GM18511 (cell line): Measurements from ENCODE around the gene KLHDC8A.

ENCODE experiments used
- ATAC-seq: cut with Tn5 transposase; IDR thresholded peaks from one replicate; pipeline ENCODE4 v1.9.1; 2021; ENCODE audit warnings: mild to moderate bottlenecking, moderate library complexity; ENCODE audit not compliant: unreplicated experiment

The KLHDC8A gene

DNA sequence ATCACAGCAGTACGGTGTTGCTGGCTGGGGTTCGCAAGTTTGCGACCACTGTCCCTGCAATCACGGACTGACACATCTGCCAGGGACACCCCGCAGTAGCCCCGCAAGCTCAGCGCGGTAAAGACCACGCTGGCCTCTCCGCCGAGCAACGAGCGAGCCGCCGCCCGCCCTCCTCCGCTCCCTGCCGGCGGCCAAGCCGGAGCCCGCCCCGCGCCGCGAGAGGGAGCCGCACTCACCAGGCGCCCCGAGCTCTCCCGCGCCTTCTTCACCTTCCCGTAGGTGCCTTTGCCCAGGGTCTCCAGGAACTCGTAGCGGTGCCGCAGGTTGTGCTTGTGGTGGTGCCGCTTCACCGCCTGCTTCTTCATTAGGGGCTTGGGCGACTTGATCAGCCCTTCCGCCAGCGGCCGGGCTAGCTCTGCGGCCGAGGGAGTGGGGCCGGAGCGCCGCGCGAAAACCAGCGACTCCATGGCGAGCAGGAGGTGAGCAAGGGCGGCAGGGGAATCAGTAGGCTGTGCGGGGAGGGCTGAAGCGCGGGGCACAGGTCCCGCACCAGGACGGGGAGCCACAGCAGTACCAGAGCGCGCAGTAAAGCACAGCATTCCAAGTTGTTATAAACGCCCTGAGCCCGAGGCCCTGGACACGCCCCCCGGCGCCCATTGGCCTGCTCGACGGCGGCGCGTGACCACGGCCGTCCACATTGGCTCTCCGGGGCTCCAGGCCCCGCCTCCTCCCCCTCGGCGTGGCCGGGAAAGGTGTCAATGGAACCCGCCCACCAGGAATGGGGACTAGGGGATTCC is 35.4 kb downstream of the KLHDC8A start, which contains the start of gene NUAK2:
TSS of gene NUAK2 (minus strand) at position 584 of the 797 bp plus-strand sequence. CDS start at position 467, 117 bp downstream.
- ATAC-seq, result no peak

DNA sequence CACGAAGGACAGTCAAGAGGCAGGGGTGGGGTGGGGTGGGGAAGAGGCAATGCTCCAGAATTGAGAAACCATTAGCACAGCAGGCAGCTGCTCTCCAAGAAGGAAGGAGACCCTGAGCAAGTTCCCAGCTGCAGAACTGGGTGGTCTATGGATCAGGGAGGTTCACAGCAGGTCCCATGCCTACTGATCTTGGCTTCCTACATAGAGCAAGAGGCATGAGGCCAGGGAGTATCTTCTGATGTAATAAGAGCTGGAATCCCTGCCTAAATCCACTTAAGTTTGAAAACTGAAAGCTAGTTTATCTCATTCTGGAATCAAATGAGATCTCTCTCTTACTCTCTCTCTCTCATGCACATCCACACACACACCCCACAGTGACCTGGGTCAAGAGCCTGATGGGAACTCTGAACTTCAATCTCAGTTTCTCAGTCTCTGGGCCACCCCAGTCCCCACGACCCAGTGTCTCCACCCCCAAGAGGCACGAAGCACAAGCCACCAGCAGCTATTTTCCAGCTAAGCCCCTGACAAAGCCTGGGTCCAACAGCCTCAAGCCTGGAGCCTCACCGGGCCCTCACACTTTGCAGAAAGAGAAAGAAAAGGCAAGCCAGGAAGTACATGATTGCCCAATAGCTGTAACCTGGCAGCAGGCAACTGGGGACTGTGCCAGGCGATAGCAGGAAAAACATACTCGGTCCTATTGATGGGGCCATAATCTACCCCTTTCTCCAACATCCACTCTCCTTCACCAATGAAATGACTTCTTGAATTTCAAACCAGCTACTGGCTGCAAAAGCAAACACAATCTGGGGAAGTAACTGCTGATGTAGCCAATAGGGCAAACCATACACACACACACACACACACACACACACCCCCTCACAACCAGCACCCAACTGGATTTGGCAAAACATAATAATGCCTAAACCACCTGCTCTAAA is 37.4 kb downstream of the KLHDC8A start:
- ATAC-seq, result no peak

DNA sequence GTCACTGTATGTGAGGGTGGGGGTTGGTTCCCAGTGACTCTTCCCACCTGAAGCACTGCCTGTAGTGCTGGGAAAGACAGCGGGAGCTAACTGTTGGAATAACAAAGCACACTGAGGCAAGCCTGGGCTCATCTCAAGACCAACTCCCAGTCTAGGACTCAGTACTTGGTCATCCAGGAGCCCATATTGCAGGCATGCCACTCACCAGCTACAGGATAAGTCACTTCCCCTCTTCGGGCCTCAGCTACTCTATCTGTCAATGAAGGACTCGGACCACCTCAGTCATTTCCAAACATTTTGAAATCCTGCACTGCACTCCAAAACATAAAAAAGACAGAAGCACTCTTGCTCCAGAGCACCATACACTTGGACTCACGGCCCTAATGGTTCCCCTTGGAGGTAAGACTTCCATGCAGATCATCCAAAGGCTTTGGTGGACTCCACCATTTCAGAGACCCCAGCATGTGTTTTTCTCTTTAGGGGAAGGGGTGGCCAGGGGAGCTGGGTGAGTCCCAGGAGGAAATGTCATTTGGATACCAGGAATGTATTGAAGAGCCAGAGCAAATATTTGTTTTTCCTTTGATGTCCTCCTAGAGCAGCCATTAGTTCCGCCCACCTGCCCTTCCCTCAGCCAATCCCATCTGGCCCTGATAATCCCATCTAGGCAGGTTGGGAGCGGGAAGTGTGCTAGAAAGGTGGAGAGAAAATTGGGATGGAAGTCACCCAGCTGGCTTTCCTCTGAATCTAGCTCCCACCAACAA is 38.3 kb downstream of the KLHDC8A start:
- ATAC-seq, result no peak

GRCh38 chr1:205317311-205317917 is 39.3 kb downstream of the KLHDC8A start:
- no peak for ATAC-seq

DNA sequence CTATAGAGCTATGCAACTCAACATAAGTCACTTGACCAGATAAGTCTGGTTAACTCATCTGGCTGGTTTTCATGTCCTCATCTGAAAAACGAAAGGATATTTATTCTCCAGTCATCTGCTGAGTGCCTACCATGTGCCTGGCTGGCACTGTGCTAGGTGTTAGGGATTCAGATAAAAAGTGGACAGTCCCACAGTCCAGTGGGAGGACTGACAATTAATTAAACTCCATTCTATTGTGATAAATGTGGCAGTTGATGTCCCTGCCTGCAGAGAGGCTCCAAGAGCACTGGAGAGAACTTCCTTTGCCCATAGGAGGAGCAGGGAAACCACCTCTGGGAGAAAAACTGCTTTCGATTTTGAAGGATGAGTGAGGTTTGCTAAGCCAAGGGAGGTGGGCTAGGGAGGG is 40.6 kb downstream of the KLHDC8A start:
- no peak for ATAC-seq

- ATAC-seq, result no peak
Observed at GRCh38 chr1:205315008-205315618, 41.6 kb downstream of the KLHDC8A start.

GRCh38 chr1:205313563-205314308 is 43.0 kb downstream of the KLHDC8A start:
- no peak for ATAC-seq

DNA sequence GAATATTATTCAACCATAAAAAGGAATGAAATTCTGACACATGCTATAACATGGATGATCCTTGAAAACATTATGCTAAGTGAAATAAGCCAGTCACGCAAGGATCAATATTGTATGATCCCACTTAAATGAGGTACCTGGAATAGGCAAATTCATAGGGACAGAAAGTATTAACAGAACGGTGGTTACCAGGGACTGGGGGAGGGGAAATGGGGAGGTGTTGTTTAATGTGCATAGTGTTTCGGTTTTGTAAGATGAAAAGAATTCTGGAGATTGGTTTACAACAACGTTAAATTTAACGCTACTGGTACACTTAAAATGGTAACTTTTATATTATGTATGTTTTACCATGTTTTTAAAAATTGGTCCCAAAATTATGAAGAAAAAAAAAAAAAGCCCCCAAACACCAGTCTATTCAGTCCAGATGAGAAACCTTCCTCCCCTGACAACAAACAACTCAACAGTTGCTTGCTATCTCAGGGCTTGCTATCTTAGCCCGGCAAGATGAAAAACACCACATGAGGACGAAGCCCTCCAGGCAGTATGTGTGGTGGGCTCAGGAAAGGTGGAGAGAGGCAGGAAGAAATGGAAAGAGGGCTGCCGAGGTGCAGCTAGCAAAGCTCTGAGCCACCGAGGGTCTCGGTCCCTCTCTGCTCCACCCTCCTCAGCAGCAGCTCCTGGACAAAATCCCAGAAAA is 43.7 kb downstream of the KLHDC8A start:
- ATAC-seq, result no peak

DNA sequence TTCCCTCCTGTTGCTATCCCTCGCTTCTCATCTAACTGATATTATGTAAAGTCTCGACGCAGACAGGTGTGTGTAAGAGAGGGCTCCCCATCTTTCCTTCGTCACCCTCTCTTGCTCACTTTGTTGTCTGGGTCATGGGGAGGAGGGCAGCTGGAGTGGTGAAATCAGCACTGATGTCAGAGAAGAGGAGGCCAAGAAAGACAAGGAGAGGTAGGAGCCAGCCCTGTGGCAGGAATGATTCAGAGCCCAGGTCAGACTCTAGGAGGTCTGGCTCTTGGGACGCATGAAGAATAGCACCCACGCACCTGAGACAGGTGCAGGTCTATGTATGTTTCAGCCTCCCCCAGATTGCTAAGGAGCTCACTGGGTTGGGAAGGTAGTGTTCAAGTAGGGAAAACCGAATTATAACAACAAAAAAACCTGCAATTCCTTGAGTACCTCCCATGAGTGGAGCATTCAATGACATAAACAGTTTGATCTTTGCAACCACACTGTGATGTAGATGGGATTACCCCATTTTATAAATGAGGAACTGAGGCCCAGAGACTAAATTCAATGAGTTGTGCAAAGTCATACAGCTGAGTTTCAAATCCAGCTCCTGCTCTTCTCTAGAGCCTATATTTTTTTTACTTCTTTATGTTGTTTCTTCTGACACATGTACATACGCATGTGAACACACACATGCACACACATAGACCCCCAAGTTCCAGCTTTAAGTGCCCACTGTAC is 45.6 kb downstream of the KLHDC8A start:
- no peak for ATAC-seq

GRCh38 chr1:205309741-205310140 is 47.0 kb downstream of the KLHDC8A start:
- no peak for ATAC-seq

DNA sequence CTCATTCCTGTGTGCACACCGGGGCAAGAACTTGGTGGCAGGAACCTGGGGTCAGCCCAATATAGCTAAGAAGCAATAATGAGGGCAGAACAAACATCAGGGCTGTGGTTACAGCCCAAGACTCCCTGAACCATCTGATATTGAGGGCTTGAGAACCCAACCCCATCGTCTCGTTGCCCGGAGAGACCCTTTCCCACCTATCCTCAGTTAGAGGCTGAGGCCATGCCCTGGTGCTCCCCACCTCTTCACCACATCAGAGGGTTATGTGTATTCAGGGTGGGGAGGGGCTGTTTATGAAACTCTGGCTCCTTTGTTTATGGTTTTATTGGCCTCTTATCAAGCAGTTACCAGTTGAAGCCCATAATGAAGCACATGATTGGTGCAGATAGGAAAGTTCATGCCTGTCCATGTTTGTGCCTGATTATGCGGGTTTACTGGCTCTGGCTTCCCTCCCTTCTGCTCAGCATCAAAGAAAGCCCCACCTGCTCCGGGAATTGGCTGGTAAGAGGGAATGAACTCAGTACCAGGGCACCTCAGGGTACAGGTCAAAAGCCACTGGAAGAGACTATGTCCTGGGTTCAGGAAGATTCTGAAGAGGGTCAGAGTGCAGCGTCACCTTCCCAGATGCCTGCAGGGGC is 49.7 kb downstream of the KLHDC8A start:
- no peak for ATAC-seq

DNA sequence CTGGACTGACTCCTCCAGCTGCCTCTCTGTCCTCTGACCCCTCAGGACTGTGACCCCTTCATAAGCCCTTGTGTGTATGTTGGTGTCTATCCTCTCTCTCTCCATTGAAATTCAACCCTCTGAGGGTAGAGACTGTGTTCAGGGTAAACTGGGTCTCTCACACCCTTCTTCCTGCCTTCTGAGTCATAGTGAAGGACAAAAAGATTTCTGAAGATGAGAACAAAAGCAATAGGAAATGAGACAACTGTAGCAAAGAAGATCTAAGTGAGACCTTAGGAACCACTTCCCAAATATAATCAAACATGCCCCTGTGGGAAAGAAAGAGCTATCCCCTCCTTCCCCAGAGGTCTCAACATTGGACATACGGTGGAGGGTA is 52.0 kb downstream of the KLHDC8A start:
- no peak for ATAC-seq

DNA sequence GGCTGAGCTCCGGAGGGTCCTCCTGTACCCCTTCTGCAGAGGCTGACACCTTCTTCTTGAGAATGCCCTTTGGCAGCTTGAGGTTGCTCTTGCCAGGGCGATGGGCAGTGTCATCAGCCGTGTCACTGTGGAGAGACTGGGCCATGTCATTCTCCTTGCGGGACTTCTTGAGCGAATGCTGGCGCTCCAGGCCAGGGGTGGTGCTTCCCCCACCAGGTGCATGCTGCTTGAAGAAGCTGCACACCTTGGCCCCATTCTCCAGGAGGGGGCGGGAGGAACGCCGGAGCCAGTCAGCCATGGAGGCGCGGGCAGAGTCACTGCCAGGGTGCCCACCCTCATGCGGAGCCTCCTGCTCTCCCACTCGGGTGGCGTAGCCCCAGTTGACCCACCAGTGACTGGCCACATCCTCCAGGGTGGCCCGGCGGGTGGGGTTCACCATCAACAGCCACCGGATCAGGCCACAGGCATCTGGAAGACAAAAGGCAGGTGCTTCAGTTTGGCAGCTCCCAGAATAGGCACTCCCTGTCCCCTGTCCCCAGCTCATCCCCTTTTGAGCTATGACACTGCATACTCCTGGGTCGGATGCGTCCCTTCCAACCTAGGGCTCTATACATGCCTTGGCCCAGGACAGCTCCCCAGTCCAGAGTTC is 52.6 kb downstream of the KLHDC8A start:
- no peak for ATAC-seq

DNA sequence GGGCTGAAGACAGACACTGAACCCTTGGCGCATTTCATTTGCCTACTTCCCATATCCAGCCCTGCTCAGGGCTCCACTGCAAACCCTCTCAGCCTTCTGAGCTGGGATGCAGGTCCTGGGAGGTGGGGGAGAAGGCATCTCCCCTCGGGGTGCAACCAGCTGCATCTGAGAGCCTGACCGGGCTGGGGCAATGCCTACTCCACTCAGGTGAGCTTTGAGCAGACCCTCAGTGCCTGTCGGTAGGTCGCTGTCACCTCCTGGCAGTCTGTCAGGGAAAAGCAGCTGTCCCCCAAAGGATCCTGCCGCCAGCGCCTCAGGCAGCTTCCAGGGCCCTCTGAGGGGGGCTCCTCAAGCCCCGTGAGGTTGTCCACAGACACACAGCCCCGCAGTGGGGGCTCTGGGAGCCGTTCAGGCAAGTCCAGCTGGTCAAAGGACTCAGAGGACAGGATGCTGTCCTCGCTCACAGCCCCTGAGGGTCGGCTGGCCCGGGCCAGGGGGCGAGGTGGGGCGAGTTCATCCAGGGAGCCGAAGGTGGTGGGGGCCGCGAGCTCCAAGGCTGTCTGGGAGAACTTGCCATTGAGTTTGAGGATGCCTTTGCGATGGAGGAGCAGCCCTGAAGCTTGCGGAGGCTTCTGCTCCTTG is 53.4 kb downstream of the KLHDC8A start:
- ATAC-seq, result no peak

- no peak for ATAC-seq
Observed at GRCh38 chr1:205301842-205302588, 54.7 kb downstream of the KLHDC8A start.

- ATAC-seq, result no peak
Observed at GRCh38 chr1:205301205-205301821, 55.4 kb downstream of the KLHDC8A start.
